ENCODE measurements around the gene CDH4.

The CDH4 gene

DNA sequence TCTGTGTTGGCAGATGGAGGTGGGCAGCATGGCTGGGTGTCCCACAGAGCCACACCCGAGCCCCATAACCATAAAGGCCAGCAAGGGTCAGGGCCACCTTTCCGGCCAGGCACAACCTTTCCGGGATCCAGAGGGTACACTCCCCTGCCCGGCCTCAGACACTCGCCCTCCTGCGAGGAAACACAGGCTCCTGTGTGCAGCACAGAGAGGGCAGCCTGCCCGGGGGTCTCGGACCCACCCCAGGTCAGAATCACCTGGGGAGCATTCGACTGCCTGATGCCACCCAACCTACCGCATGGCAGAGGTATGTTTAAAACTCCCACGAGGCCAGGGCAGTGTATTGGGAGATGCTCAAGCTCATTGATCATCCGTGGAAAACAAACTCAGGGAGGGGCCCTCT, 553.3 kb downstream of the CDH4 start:
- H3K27ac ChIP-seq (replicated peaks), result no peak overlapping the region

DNA sequence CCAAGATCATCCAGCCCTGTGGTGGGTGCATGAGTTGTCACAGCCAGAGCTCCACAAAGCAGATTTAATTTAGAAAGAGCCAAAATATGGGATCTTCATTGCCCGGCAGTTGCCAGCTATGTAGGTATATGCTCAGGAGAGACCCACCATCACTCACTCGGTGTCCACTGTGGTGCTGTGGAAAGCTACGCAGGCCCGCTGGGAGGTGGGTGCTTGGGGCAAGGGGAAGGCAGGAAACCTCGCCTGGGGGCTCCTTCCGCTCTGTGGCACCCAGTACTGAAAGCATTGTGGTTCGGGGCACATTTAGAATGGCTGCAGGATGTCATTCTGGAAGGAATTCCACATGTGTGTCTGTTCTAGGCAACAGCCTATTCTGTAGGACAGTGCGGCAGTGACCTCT, 553.7 kb downstream of the CDH4 start:
- H3K27me3 ChIP-seq (ENCODE audit: insufficient read depth, poor library complexity, severe bottlenecking), result peaks cover 10% of the 10 kb centered on the region

More for the DNA sequence above, 553.3 kb downstream of the CDH4 start:
- TF ChIP-seq SPI1 (IDR thresholded peaks at IDR 0.05; ENCODE audit: borderline replicate concordance, low read depth) (no peak), POLR2AphosphoS5 (IDR thresholded peaks at IDR 0.05; ENCODE audit: low read depth) (no peak), GABPA (IDR thresholded peaks at IDR 0.05; ENCODE audit: low read depth) (no peak)
- TF ChIP-seq, protein P1, sequence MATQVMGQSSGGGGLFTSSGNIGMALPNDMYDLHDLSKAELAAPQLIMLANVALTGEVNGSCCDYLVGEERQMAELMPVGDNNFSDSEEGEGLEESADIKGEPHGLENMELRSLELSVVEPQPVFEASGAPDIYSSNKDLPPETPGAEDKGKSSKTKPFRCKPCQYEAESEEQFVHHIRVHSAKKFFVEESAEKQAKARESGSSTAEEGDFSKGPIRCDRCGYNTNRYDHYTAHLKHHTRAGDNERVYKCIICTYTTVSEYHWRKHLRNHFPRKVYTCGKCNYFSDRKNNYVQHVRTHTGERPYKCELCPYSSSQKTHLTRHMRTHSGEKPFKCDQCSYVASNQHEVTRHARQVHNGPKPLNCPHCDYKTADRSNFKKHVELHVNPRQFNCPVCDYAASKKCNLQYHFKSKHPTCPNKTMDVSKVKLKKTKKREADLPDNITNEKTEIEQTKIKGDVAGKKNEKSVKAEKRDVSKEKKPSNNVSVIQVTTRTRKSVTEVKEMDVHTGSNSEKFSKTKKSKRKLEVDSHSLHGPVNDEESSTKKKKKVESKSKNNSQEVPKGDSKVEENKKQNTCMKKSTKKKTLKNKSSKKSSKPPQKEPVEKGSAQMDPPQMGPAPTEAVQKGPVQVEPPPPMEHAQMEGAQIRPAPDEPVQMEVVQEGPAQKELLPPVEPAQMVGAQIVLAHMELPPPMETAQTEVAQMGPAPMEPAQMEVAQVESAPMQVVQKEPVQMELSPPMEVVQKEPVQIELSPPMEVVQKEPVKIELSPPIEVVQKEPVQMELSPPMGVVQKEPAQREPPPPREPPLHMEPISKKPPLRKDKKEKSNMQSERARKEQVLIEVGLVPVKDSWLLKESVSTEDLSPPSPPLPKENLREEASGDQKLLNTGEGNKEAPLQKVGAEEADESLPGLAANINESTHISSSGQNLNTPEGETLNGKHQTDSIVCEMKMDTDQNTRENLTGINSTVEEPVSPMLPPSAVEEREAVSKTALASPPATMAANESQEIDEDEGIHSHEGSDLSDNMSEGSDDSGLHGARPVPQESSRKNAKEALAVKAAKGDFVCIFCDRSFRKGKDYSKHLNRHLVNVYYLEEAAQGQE (IDR thresholded peaks at IDR 0.05; ENCODE audit: insufficient replicate concordance, low read depth), result no peak
- TF ChIP-seq, protein P2, sequence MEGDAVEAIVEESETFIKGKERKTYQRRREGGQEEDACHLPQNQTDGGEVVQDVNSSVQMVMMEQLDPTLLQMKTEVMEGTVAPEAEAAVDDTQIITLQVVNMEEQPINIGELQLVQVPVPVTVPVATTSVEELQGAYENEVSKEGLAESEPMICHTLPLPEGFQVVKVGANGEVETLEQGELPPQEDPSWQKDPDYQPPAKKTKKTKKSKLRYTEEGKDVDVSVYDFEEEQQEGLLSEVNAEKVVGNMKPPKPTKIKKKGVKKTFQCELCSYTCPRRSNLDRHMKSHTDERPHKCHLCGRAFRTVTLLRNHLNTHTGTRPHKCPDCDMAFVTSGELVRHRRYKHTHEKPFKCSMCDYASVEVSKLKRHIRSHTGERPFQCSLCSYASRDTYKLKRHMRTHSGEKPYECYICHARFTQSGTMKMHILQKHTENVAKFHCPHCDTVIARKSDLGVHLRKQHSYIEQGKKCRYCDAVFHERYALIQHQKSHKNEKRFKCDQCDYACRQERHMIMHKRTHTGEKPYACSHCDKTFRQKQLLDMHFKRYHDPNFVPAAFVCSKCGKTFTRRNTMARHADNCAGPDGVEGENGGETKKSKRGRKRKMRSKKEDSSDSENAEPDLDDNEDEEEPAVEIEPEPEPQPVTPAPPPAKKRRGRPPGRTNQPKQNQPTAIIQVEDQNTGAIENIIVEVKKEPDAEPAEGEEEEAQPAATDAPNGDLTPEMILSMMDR (IDR thresholded peaks at IDR 0.05; ENCODE audit: insufficient read depth, low read length), result no peak
- DNase-seq (ENCODE audit: low read depth in 1 of 2, low spot score in 1 of 2), result no peak
- Histone ChIP-seq H3K27me3 (ENCODE audit: insufficient read depth, poor library complexity, severe bottlenecking) (peaks cover 10% of the 10 kb centered on the region), H3K4me3 (replicated peaks; ENCODE audit: insufficient read depth, low read length) (no peak overlapping the region)

DNA sequence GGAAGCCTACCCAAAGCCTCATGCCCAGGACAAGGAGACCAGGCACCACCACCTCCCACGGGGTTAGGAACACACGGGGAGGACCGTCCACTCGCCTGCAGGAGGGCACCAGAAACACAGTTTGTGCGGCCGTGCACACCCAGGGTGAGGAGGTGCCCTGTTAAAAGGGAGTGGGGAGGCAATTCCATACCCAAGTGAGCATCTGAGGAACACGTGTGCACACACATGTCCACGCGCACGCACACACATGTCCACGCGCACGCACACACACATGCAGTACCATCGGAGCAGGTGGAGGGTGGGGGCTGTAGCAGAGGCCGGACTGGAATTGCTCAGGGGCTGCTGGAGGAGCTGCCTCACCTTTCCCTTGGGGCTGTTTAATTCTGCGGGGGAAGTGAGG, 554.3 kb downstream of the CDH4 start:
- H3K27me3 ChIP-seq (ENCODE audit: insufficient read depth, poor library complexity, severe bottlenecking), result peaks cover 10% of the 10 kb centered on the region
- H3K27ac ChIP-seq (replicated peaks), result no peak overlapping the region
- no peak for DNase-seq (ENCODE audit: low read depth in 1 of 2, low spot score in 1 of 2)
- no peak overlapping the region for H3K4me3 ChIP-seq (replicated peaks; ENCODE audit: insufficient read depth, low read length)
- TF ChIP-seq, protein P2 (IDR thresholded peaks at IDR 0.05; ENCODE audit: insufficient read depth, low read length), result no peak
- TF ChIP-seq, protein P1 (IDR thresholded peaks at IDR 0.05; ENCODE audit: insufficient replicate concordance, low read depth), result no peak
- TF ChIP-seq POLR2AphosphoS5 (IDR thresholded peaks at IDR 0.05; ENCODE audit: low read depth) (no peak), SPI1 (IDR thresholded peaks at IDR 0.05; ENCODE audit: borderline replicate concordance, low read depth) (no peak), GABPA (IDR thresholded peaks at IDR 0.05; ENCODE audit: low read depth) (no peak)

More for the DNA sequence above, 553.7 kb downstream of the CDH4 start:
- Histone ChIP-seq H3K4me3 (replicated peaks; ENCODE audit: insufficient read depth, low read length) (no peak overlapping the region), H3K27ac (replicated peaks) (no peak overlapping the region)
- no peak for DNase-seq (ENCODE audit: low read depth in 1 of 2, low spot score in 1 of 2)
- TF ChIP-seq POLR2AphosphoS5 (IDR thresholded peaks at IDR 0.05; ENCODE audit: low read depth) (no peak), SPI1 (IDR thresholded peaks at IDR 0.05; ENCODE audit: borderline replicate concordance, low read depth) (no peak), GABPA (IDR thresholded peaks at IDR 0.05; ENCODE audit: low read depth) (no peak)
- TF ChIP-seq, protein P1 (IDR thresholded peaks at IDR 0.05; ENCODE audit: insufficient replicate concordance, low read depth), result no peak
- TF ChIP-seq, protein P2 (IDR thresholded peaks at IDR 0.05; ENCODE audit: insufficient read depth, low read length), result no peak
